WERI-Rb-1 (cell line): ENCODE data around the gene AFF3.
A peak's percentile ranks its signal among the peaks of the same experiment; 100 is the strongest.

ENCODE experiments used
- DNase-seq: peaks from one replicate; pipeline ENCODE4 v3.0.0-alpha.2; 2020
- H3K27ac ChIP-seq: fragments of 250-450 bp; sonication (Bioruptor Pico); 2 replicates; pipeline ENCODE4 v1.5.1; 2020; ENCODE audit warnings: mild to moderate bottlenecking, moderate library complexity
- H3K27me3 ChIP-seq: fragments of 250-450 bp; sonication (Bioruptor Pico); 2 replicates; pipeline ENCODE4 v1.5.1; 2021; ENCODE audit warnings: mild to moderate bottlenecking, low read depth, moderate library complexity; ENCODE audit not compliant: insufficient read depth, severe bottlenecking
- H3K36me3 ChIP-seq: fragments of 250-450 bp; sonication (Bioruptor Pico); 2 replicates; pipeline ENCODE4 v1.5.1; 2020; ENCODE audit warnings: mild to moderate bottlenecking, moderate library complexity
- H3K4me3 ChIP-seq: 2 replicates; pipeline ENCODE4 v1.5.1; 2011; ENCODE audit warnings: low read depth, mild to moderate bottlenecking, control low read depth, low read length
- H3K9me3 ChIP-seq: fragments of 250-450 bp; sonication (Bioruptor Pico); 2 replicates; pipeline ENCODE4 v1.5.1; 2021; ENCODE audit warnings: mild to moderate bottlenecking, moderate library complexity; ENCODE audit not compliant: severe bottlenecking
- TF ChIP-seq, protein P1 (sequence below): IDR thresholded peaks from 2 replicates; pipeline ENCODE4 v1.5.1; 2011; ENCODE audit warnings: low read depth, mild to moderate bottlenecking, control low read depth, inconsistent platforms, low read length

AFF3 gene

DNA sequence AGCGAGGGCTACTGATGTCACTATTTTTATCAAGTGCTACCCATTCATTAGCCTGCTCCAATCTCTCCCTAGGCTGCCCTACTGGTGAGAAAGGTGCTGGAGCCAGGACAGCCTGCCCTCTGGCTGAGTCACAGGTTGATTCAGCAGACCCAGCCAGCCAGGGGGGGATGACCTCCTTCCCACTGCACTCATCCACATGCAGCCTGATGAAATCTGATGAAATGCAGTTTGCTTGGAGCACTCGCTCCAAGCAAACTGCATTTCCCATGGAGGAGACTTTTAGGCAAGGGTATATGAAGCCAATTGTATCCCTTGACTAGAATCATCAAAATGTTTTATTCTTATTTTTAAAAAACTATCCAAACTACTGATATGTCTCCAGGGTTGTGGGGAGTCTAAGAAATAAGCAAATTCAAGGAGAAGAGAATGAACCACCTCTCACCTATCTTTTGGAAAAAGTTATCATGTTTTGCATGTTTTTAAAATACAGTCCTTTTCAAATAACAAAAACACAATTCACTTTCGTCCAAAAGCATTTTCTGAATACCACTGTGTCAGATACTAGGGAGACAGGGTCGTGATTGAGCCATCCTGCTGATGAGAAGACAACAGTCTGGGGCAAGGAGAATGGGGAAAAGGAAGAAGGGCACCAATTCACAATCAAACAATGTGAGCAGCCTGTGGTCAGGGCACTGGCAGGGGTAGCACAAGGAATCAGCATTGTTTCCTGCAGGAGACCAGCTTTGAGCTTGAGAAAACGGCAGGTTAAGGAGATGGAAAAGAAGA lies 128.3 kb downstream of the AFF3 start:
- DNase-seq, result peak; percentile 9
- H3K4me3 ChIP-seq, result no peak overlapping the region
- TF ChIP-seq, protein P1, sequence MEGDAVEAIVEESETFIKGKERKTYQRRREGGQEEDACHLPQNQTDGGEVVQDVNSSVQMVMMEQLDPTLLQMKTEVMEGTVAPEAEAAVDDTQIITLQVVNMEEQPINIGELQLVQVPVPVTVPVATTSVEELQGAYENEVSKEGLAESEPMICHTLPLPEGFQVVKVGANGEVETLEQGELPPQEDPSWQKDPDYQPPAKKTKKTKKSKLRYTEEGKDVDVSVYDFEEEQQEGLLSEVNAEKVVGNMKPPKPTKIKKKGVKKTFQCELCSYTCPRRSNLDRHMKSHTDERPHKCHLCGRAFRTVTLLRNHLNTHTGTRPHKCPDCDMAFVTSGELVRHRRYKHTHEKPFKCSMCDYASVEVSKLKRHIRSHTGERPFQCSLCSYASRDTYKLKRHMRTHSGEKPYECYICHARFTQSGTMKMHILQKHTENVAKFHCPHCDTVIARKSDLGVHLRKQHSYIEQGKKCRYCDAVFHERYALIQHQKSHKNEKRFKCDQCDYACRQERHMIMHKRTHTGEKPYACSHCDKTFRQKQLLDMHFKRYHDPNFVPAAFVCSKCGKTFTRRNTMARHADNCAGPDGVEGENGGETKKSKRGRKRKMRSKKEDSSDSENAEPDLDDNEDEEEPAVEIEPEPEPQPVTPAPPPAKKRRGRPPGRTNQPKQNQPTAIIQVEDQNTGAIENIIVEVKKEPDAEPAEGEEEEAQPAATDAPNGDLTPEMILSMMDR, result no peak
- no peaks in the 10 kb centered on the region for H3K9me3 ChIP-seq
- H3K27ac ChIP-seq, result no peak overlapping the region
- no peaks in the 10 kb centered on the region for H3K36me3 ChIP-seq
- no peaks in the 10 kb centered on the region for H3K27me3 ChIP-seq

DNA sequence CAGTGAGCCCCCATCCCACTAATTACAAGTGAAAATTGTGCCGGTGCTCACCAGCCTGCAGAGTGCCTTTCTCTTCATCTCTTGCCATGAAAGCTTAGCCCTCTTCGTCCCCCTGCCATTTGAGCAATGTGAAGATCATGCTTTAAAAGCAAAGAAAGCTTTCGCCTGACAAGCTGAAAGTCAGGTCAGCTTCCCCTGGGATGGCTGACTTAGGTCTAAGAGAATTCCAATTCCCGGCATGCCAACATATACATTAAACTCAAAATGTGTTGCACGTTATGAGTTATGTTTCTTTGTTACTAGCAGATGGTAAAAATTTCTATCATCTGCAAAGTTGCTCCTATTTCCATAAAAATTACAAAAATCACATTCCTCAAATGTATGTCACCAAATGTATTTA lies 129.8 kb downstream of the AFF3 start:
- H3K27ac ChIP-seq, result no peak overlapping the region
- no peak overlapping the region for H3K4me3 ChIP-seq
- no peak for DNase-seq
- no peaks in the 10 kb centered on the region for H3K27me3 ChIP-seq
- TF ChIP-seq, protein P1, result no peak
- H3K36me3 ChIP-seq, result no peaks in the 10 kb centered on the region
- H3K9me3 ChIP-seq, result no peaks in the 10 kb centered on the region

DNA sequence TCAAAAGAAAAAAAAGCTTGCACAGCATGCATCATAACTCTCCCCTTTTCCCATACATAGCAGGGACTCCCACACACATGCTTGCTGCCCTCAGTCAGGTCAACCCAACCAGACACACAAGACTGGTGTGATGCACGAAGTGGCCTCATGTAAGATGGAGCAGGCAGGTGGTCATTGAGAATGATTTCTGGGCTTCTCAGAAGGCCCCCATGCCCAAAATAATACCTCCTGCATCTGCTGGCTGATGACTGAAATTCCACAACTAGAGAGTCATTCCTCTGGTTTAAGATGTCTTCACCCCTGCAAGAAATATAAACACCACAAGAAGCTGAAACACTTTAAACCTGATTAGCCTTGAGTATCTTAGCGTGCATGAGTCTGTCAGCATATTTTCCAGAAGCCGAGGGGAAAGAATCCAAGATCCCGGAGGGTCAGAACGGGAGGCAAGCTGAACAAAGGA lies 131.1 kb downstream of the AFF3 start:
- Histone ChIP-seq H3K27ac (no peak overlapping the region), H3K4me3 (no peak overlapping the region), H3K27me3 (no peaks in the 10 kb centered on the region), H3K36me3 (no peaks in the 10 kb centered on the region), H3K9me3 (no peaks in the 10 kb centered on the region)
- TF ChIP-seq, protein P1, result no peak
- DNase-seq, result no peak

DNA sequence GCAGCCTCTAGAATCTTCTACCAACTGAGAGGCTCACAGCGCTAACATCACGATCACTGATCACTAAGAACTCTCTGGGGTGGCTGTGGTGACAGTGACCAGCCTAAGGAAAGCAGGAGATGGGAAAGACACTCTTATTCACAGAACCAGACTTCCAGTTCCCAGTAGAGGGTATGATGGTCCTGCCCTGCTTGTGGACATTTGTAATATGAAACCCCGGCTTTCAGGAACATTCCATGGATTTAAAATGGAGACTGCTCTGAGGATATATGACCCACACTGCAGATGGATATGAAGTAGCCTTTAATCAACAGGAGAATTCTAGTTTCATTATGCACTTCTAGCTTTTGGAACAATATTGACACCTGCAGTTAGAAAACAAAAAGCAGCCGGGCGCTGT lies 131.8 kb downstream of the AFF3 start:
- H3K9me3 ChIP-seq, result no peaks in the 10 kb centered on the region
- DNase-seq, result no peak
- H3K27ac ChIP-seq, result no peak overlapping the region
- no peaks in the 10 kb centered on the region for H3K36me3 ChIP-seq
- H3K27me3 ChIP-seq, result no peaks in the 10 kb centered on the region
- TF ChIP-seq, protein P1, result no peak
- H3K4me3 ChIP-seq, result no peak overlapping the region

DNA sequence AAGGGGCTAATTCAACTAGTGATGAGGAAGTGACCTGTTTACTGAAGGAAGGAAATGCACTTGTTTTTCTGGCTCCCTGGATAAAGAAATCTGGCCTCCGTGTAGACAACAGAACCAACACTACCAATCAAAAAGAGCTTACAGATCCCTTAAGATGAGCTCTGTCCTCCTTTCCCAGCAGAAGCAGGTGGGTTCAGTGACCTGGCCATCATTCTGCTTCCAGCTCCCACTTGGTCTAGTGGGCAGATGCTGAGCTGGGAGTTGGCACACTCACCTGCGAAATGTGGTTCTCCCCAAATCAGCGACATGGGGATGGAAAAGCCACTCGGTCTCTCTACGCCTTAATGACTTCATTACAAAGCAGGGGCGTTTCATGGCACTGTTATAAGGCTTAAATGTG lies 132.6 kb downstream of the AFF3 start:
- Histone ChIP-seq H3K4me3 (no peak overlapping the region), H3K36me3 (no peaks in the 10 kb centered on the region), H3K9me3 (no peaks in the 10 kb centered on the region), H3K27me3 (no peaks in the 10 kb centered on the region), H3K27ac (no peak overlapping the region)
- no peak for DNase-seq
- TF ChIP-seq, protein P1, result no peak

DNA sequence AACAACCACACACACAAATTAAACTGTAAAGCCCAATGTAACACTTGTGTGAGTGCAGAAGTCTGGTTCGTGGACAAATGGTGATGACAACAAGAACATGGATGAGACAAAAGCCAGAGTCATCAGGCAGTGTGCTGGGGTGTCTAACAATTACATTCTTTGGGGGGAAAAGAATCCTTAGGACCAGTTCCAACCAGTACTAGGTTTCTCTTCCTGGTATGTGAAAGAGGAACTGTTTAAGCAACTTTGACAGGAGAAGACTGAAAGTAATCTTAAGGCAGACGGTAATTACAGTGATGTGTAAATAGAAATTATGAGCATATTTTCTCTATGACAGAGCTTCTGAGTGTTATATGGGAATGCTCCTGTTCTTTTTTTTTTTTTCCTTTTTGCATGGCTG lies 133.4 kb downstream of the AFF3 start:
- Histone ChIP-seq H3K27me3 (no peaks in the 10 kb centered on the region), H3K27ac (no peak overlapping the region), H3K4me3 (no peak overlapping the region), H3K36me3 (no peaks in the 10 kb centered on the region), H3K9me3 (no peaks in the 10 kb centered on the region)
- no peak for DNase-seq
- TF ChIP-seq, protein P1, result no peak
